ENCODE results near the gene PCBP3.
A peak's percentile ranks its signal among the peaks of the same experiment; 100 is the strongest.

PCBP3 gene

DNA sequence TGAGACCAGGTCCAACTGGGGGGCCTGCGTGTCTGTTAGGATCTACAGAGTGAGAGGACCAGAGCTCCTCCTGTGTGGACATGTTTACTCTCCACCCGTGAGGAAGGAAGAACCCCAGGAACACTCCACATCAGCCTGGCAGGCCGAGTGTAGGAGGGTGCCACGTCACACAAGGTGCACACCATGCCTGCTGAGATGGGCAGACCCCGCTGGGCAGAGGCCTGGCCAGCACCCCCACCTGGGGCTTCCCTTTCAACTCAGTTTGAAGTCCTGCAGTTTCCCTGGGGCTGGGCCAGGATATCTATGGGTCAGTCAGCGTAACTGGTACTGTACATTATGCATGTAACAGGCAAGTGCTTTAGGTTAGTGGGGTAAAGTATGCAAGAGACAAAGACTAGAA, 30.1 kb upstream of the PCBP3 start:
- H3K4me3 ChIP-seq (ENCODE audit: low read depth in 1 of 2, low read length in 1 of 2): no peak overlapping the region
- no peaks in the 10 kb centered on the region for H3K9me3 ChIP-seq
- H3K27me3 ChIP-seq: peaks cover 26% of the 10 kb centered on the region
- H3K36me3 ChIP-seq: no peaks in the 10 kb centered on the region
- H3K4me1 ChIP-seq (ENCODE audit: control insufficient read depth in 1 of 2, insufficient read depth in 1 of 2, low read depth in 1 of 2, low read length in 1 of 2): peaks cover 21 to 24% of the 10 kb centered on the region in 2 experiments
- TF ChIP-seq, protein P1, sequence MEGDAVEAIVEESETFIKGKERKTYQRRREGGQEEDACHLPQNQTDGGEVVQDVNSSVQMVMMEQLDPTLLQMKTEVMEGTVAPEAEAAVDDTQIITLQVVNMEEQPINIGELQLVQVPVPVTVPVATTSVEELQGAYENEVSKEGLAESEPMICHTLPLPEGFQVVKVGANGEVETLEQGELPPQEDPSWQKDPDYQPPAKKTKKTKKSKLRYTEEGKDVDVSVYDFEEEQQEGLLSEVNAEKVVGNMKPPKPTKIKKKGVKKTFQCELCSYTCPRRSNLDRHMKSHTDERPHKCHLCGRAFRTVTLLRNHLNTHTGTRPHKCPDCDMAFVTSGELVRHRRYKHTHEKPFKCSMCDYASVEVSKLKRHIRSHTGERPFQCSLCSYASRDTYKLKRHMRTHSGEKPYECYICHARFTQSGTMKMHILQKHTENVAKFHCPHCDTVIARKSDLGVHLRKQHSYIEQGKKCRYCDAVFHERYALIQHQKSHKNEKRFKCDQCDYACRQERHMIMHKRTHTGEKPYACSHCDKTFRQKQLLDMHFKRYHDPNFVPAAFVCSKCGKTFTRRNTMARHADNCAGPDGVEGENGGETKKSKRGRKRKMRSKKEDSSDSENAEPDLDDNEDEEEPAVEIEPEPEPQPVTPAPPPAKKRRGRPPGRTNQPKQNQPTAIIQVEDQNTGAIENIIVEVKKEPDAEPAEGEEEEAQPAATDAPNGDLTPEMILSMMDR (IDR thresholded peaks at IDR 0.05): no peak
- no peak overlapping the region for H3K27ac ChIP-seq

DNA sequence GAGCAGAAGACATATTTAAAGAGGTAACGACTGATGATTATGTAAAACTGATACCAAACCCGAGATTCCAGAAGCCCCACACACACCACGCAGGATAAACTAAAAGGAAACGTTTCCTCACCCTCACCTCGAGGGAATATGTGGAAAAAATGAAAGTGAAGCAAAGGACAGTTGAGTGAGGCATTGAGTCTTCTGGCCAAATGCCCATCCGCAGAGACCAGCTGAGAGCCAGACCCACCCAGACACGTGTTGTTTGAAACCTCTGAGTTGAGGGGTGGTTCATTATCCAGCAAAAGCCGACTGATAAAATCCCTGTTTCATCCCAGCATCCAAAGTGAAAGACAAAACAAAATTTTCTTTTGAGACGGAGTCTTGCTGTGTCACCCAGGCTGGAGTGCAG, 29.6 kb upstream of the PCBP3 start:
- H3K27me3 ChIP-seq: peaks cover 22% of the 10 kb centered on the region
- TF ChIP-seq, protein P1 (IDR thresholded peaks at IDR 0.05): no peak
- H3K27ac ChIP-seq: no peak overlapping the region
- H3K9me3 ChIP-seq: no peaks in the 10 kb centered on the region
- H3K4me1 ChIP-seq (ENCODE audit: control insufficient read depth in 1 of 2, insufficient read depth in 1 of 2, low read depth in 1 of 2, low read length in 1 of 2): peaks cover 26 to 28% of the 10 kb centered on the region in 2 experiments
- no peaks in the 10 kb centered on the region for H3K36me3 ChIP-seq
- H3K4me3 ChIP-seq (ENCODE audit: low read depth in 1 of 2, low read length in 1 of 2): no peak overlapping the region

DNA sequence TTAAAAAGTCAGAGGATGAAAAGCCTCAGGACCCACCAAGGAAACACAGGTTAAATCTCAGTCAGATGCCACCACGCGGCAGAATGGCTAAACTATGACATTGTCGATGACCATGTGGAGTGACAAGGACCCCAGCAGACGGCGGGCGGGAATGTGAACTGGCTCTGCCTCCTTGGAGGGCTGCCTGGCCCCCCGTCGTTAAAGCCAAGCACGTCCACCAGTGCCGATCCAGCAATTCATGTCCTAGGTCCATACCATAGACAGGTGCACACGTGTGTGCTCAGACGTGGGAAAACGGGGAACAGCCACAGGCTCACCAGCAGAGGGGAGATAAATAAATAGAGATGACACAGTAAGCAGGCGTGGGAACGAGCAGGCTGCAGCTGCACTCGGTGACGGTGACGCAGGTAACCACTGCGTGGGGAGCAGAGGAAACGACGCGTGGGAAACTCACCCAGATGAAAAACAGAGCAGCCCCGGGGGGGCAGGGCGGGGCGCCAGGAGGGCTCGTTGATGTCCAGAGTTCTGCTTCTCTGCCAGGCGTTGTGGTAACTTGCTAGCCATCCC, 28.3 kb upstream of the PCBP3 start:
- H3K27ac ChIP-seq: no peak overlapping the region
- peaks cover 33 to 37% of the 10 kb centered on the region in 2 experiments for H3K4me1 ChIP-seq (ENCODE audit: control insufficient read depth in 1 of 2, insufficient read depth in 1 of 2, low read depth in 1 of 2, low read length in 1 of 2)
- H3K27me3 ChIP-seq: peaks cover 8% of the 10 kb centered on the region
- no peaks in the 10 kb centered on the region for H3K36me3 ChIP-seq
- TF ChIP-seq, protein P1 (IDR thresholded peaks at IDR 0.05): no peak
- no peak overlapping the region for H3K4me3 ChIP-seq (ENCODE audit: low read depth in 1 of 2, low read length in 1 of 2)
- no peaks in the 10 kb centered on the region for H3K9me3 ChIP-seq

DNA sequence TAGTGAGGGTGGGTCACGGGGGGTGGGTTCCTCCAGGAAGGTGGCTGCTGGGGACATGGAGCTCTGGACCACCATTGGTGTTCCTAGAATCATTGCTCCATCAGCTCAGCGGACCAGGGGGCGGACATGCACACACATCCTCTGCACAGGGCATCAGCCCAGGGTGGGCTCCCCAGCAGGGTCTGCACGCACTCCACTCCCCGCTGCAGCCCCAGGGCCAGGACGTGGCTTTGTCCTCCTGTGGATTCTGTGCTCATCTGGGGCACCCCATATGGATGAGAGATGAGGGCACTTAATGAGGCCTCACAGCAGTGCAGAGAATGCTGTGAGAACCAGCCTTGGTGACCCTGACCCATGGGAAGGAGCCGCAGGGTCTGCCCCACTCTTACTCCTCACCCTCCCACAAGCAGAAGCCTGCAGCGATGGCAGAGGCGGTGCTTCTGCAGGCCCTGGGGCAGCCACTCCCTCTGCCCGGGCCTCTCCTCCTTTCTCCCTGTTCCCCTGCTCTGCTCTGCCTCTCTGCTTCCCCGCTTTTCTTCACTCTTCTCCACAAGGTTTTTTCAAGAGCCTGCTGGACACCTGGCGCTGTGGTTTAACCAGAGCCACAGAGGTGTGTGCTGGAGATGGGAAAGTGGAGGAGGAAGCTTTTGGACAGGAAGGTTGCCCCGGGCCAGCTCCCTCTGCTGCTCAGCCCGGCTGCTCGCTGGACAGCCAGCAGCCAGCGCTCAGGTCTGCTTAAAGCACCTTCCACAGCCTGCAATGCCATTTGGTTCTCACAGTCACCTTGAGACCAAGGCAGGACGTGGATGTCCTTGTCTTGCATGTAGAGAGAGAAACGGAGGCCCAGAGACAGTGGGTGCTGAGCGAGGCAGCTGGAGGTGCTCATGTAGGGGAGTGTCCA, 26.3 kb upstream of the PCBP3 start:
- H3K4me1 ChIP-seq (ENCODE audit: control insufficient read depth in 1 of 2, insufficient read depth in 1 of 2, low read depth in 1 of 2, low read length in 1 of 2): peaks cover 33 to 37% of the 10 kb centered on the region in 2 experiments
- no peak overlapping the region for H3K4me3 ChIP-seq (ENCODE audit: low read depth in 1 of 2, low read length in 1 of 2)
- no peaks in the 10 kb centered on the region for H3K36me3 ChIP-seq
- TF ChIP-seq, protein P1 (IDR thresholded peaks at IDR 0.05): no peak
- no peaks in the 10 kb centered on the region for H3K27me3 ChIP-seq
- H3K9me3 ChIP-seq: no peaks in the 10 kb centered on the region
- peak overlapping the region; percentile 38 for H3K27ac ChIP-seq

DNA sequence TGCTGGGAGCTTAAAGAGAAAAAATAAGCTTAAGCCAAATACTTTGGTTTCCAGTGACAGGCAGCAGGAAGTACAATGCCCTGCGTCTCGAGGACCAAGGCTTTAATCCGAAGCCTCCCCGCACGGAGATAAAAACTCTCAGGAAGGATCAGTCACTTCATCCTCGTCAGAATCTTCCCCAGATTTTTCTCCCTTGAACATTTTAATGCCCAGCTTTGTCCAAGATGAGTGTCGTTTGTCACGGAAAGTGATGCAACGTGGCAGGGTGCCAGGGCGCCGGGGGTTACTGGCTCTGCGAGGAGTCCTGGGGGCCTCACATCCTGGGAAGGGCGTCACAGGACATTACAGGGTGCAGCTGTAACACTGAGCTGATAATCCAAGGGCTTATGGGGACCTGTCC, 25.2 kb upstream of the PCBP3 start:
- Histone ChIP-seq H3K36me3 (no peaks in the 10 kb centered on the region), H3K4me3 (ENCODE audit: low read depth in 1 of 2, low read length in 1 of 2) (peak overlapping the region; percentile 38 to 42), H3K9me3 (no peaks in the 10 kb centered on the region), H3K27ac (peak overlapping the region; percentile 36), H3K4me1 (ENCODE audit: control insufficient read depth in 1 of 2, insufficient read depth in 1 of 2, low read depth in 1 of 2, low read length in 1 of 2) (peaks cover 33 to 37% of the 10 kb centered on the region in 2 experiments), H3K27me3 (no peaks in the 10 kb centered on the region)
- TF ChIP-seq, protein P1 (IDR thresholded peaks at IDR 0.05): no peak
